Stomach (tissue), 4 donors: ENCODE data around the gene ZNF423.

Source experiments
- EP300 ChIP-seq: sonication (generic); formaldehyde crosslinking; IDR thresholded peaks from one replicate; pipeline ENCODE4 v1.6.1; 2017; ENCODE audit warnings: antibody characterized with exemption
- POLR2A ChIP-seq, 4 donors: fragments of 450-650 bp; IDR thresholded peaks; one replicate each; pipeline ENCODE4 v1.6.1; 2016; ENCODE audit warnings: antibody characterized with exemption in 4 of 4, control low read depth in 2 of 4, mild to moderate bottlenecking in 1 of 4, moderate library complexity in 1 of 4
- POLR2AphosphoS5 ChIP-seq, 3 donors: sonication (generic); formaldehyde crosslinking; IDR thresholded peaks; one replicate each; pipeline ENCODE4 v1.6.1; 2016; ENCODE audit warnings: antibody characterized with exemption in 3 of 3
- TF ChIP-seq, protein P1 (sequence below), 7 experiments: fragments of 450-650 bp in 4 of 7; fragments of 200-600 bp in 3 of 7; sonication (generic) in 3 of 7; IDR thresholded peaks; one replicate each; pipeline ENCODE4 v1.5.1; 2016 to 2019; ENCODE audit warnings: antibody characterized with exemption in 7 of 7, control low read depth in 2 of 7, mild to moderate bottlenecking in 1 of 7

DNA sequence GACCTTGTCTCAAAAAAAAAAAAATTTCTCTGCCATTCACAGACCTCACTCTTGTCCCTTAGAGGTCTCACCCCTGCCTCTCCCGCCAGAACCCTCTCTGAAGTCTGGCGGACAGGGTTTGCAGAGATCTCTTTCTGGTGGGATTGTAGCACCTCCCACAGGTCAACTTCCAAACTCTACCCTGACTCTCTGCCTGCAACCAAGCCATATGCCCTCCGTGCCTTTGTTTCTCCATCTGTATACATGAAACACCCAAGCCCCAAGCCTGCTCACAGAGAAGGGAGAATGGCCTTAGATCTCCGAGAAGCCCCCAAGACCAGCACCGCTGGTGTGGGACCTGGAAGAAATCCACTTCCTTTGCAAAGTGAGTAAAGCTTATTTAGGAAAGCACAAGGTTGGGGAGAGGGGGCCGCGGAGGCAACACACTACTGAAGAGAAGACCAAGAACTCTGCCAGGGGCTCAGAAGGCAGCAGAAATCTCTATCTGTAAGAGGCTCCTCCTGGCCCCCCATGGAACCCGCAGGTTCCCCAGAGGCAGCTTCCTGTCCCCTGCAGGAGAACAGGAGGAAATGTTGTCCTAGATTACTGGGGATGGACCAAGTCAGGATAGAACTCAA lies 262.4 kb downstream of the ZNF423 start:
- TF ChIP-seq POLR2A (IDR thresholded peaks at IDR 0.05) (no peak), EP300 (no peak), POLR2AphosphoS5 (IDR thresholded peaks at IDR 0.05) (no peak)
- TF ChIP-seq, protein P1, sequence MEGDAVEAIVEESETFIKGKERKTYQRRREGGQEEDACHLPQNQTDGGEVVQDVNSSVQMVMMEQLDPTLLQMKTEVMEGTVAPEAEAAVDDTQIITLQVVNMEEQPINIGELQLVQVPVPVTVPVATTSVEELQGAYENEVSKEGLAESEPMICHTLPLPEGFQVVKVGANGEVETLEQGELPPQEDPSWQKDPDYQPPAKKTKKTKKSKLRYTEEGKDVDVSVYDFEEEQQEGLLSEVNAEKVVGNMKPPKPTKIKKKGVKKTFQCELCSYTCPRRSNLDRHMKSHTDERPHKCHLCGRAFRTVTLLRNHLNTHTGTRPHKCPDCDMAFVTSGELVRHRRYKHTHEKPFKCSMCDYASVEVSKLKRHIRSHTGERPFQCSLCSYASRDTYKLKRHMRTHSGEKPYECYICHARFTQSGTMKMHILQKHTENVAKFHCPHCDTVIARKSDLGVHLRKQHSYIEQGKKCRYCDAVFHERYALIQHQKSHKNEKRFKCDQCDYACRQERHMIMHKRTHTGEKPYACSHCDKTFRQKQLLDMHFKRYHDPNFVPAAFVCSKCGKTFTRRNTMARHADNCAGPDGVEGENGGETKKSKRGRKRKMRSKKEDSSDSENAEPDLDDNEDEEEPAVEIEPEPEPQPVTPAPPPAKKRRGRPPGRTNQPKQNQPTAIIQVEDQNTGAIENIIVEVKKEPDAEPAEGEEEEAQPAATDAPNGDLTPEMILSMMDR (IDR thresholded peaks at IDR 0.05), result no peak
